IMR-90 (cell line): ENCODE data around the gene PRSS38. TPM values are rescaled to one million over a fixed set of nuclear protein-coding genes. Genes with fewer than 3 reads are reported as not detected.

Experiments used
- ATAC-seq: fragments of 200-7000 bp; cut with Tn5 transposase; 2 replicates; pipeline ENCODE4 v1.9.1; 2020; ENCODE audit warnings: low read depth, mild to moderate bottlenecking, moderate library complexity
- BruUV-seq: library from RNA; stranded (reverse); fragments of 400-500 nt; replicated peaks from 2 replicates; lab custom pipeline; 2021; lab: Mats Ljungman, UMichigan
- CTCF ChIA-PET: fragments of 300-600 bp; formaldehyde crosslinking; extraction: SDS; loops from one replicate; lab custom pipeline; 2021; ENCODE audit warnings: antibody characterized with exemption; lab: Yijun Ruan, JAX
- POLR2A ChIA-PET: fragments of 300-600 bp; sonication (Branson Sonifier 250); formaldehyde crosslinking; loops from one replicate; lab custom pipeline; 2022; ENCODE audit warnings: antibody characterized with exemption; ENCODE audit not compliant: unreplicated experiment; lab: Charles Lee
- DNase-seq: peaks from one replicate; pipeline ENCODE4 v3.0.0; 2013
- H2AFZ ChIP-seq: replicated peaks from 2 replicates; pipeline ENCODE3; 2013; ENCODE audit warnings: low read length, mild to moderate bottlenecking; ENCODE audit not compliant: poor library complexity
- H2AK5ac ChIP-seq: 2 replicates; pipeline ENCODE4 v1.6.1; 2013; ENCODE audit warnings: low read depth, low read length, inconsistent platforms
- H2AK9ac ChIP-seq: replicated peaks from 2 replicates; pipeline ENCODE3; 2013; ENCODE audit warnings: mild to moderate bottlenecking, low read depth, low read length, moderate library complexity; ENCODE audit not compliant: poor library complexity
- H2BK120ac ChIP-seq: 2 replicates; pipeline ENCODE4 v1.6.1; 2013; ENCODE audit warnings: low read depth, low read length, inconsistent platforms
- H2BK15ac ChIP-seq: 3 replicates; pipeline ENCODE4 v1.6.1; 2013; ENCODE audit warnings: low read depth, low read length, inconsistent platforms
- H2BK20ac ChIP-seq: 2 replicates; pipeline ENCODE4 v1.6.1; 2013; ENCODE audit warnings: low read depth, mild to moderate bottlenecking, inconsistent platforms, low read length, moderate library complexity
- H2BK5ac ChIP-seq: 2 replicates; pipeline ENCODE4 v1.6.1; 2013; ENCODE audit warnings: mild to moderate bottlenecking, low read depth, low read length, inconsistent platforms; ENCODE audit not compliant: poor library complexity, severe bottlenecking
- H3K14ac ChIP-seq: replicated peaks from 2 replicates; pipeline ENCODE4 v1.6.1; 2013; ENCODE audit warnings: low read depth, low read length, inconsistent platforms
- H3K18ac ChIP-seq: 2 replicates; pipeline ENCODE4 v1.6.1; 2013; ENCODE audit warnings: low read depth, low read length, control low read depth
- H3K23ac ChIP-seq: 2 replicates; pipeline ENCODE4 v1.6.1; 2013; ENCODE audit warnings: low read depth, low read length, inconsistent platforms
- H3K27ac ChIP-seq: 2 replicates; pipeline ENCODE4 v1.5.1; 2013; ENCODE audit warnings: mild to moderate bottlenecking, control low read depth, low read length; ENCODE audit not compliant: insufficient read depth
- H3K27me3 ChIP-seq: 2 replicates; pipeline ENCODE4 v1.6.1; 2013; ENCODE audit warnings: low read length; ENCODE audit not compliant: control insufficient read depth, insufficient read depth
- H3K36me3 ChIP-seq: 2 replicates; pipeline ENCODE4 v1.6.1; 2013; ENCODE audit warnings: low read length, mixed read lengths; ENCODE audit not compliant: control insufficient read depth, insufficient read depth
- H3K4ac ChIP-seq: 2 replicates; pipeline ENCODE4 v1.6.1; 2013; ENCODE audit warnings: low read depth, low read length, inconsistent platforms
- H3K4me1 ChIP-seq: 2 replicates; pipeline ENCODE4 v1.6.1; 2013; ENCODE audit warnings: low read length, mixed read lengths; ENCODE audit not compliant: control insufficient read depth, insufficient read depth
- H3K4me2 ChIP-seq: 2 replicates; pipeline ENCODE4 v1.6.1; 2013; ENCODE audit warnings: low read depth, mild to moderate bottlenecking, control low read depth, low read length, moderate library complexity
- H3K4me3 ChIP-seq: 2 replicates; pipeline ENCODE4 v1.5.1; 2013; ENCODE audit warnings: low read depth, mild to moderate bottlenecking, control low read depth, low read length, moderate library complexity; ENCODE audit not compliant: insufficient read depth
- H3K56ac ChIP-seq: 2 replicates; pipeline ENCODE4 v1.6.1; 2013; ENCODE audit warnings: low read length, inconsistent platforms; ENCODE audit not compliant: insufficient read depth; ENCODE audit errors: extremely low read depth
- H3K79me1 ChIP-seq, 2 experiments: 2 replicates each; pipeline ENCODE4 v1.6.1; 2013; ENCODE audit warnings: low read length in 2 of 2, inconsistent platforms in 1 of 2, low read depth in 1 of 2
- H3K9ac ChIP-seq: 2 replicates; pipeline ENCODE4 v1.6.1; 2013; ENCODE audit warnings: low read depth, low read length, control low read depth
- H3K9me1 ChIP-seq: 2 replicates; pipeline ENCODE4 v1.6.1; 2013; ENCODE audit warnings: low read length, inconsistent platforms; ENCODE audit not compliant: insufficient read depth
- H3K9me3 ChIP-seq: 2 replicates; pipeline ENCODE4 v1.6.1; 2013; ENCODE audit warnings: low read length; ENCODE audit not compliant: control insufficient read depth, insufficient read depth
- H4K20me1 ChIP-seq: 2 replicates; pipeline ENCODE4 v1.6.1; 2013; ENCODE audit warnings: low read length, inconsistent platforms; ENCODE audit not compliant: insufficient read depth
- H4K5ac ChIP-seq: 2 replicates; pipeline ENCODE4 v1.6.1; 2013; ENCODE audit warnings: mild to moderate bottlenecking, low read depth, low read length, control low read depth
- H4K8ac ChIP-seq, 2 experiments: 2 replicates each; pipeline ENCODE4 v1.6.1; 2013; ENCODE audit warnings: low read depth in 2 of 2, low read length in 2 of 2, control low read depth in 1 of 2, inconsistent platforms in 1 of 2
- H4K91ac ChIP-seq: 2 replicates; pipeline ENCODE4 v1.6.1; 2013; ENCODE audit warnings: low read depth, low read length, inconsistent platforms; ENCODE audit not compliant: insufficient read depth
- BHLHE40 ChIP-seq: fragments of 150-350 bp; IDR thresholded peaks from 2 replicates; pipeline ENCODE4 v1.6.1; 2016; ENCODE audit warnings: mild to moderate bottlenecking, low read depth, low read length
- MAFK ChIP-seq: IDR thresholded peaks from 2 replicates; pipeline ENCODE4 v1.6.1; 2012; ENCODE audit warnings: low read depth, low read length, improper control_type of control experiment
- NFE2L2 ChIP-seq: fragments of 150-350 bp; IDR thresholded peaks from 2 replicates; pipeline ENCODE4 v1.6.1; 2016; ENCODE audit warnings: low read depth, mild to moderate bottlenecking, low read length
- RAD21 ChIP-seq: IDR thresholded peaks from 2 replicates; pipeline ENCODE4 v1.6.1; 2012; ENCODE audit warnings: low read length, improper control_type of control experiment
- SMC3 ChIP-seq: fragments of 150-350 bp; IDR thresholded peaks from 2 replicates; pipeline ENCODE4 v1.6.1; 2016; ENCODE audit warnings: low read depth, mild to moderate bottlenecking, antibody characterized with exemption, low read length, moderate library complexity
- WGBS, 2 experiments: methylation state at CpG; one replicate each; pipeline versions ENCODE4 v1.1.5 to v1.1.7; 2013; ENCODE audit warnings: missing lambda C conversion rate in 2 of 2; ENCODE audit not compliant: insufficient read length in 1 of 2; ENCODE audit errors: extremely low coverage in 2 of 2; 5-methylcytosine and 5-hydroxymethylcytosine counted together
- dilution Hi-C: fragments of 300-500 bp; cut with HindIII; formaldehyde crosslinking; loops from one replicate; pipeline ENCODE4 v1.14.3; 2018; ENCODE audit warnings: low sequenced_read_pairs; ENCODE audit not compliant: unreplicated experiment
- in situ Hi-C: fragments of 300-500 bp; cut with MboI; formaldehyde crosslinking; loops from 3 replicates; pipeline ENCODE4 v1.14.3; 2019; ENCODE audit warnings: low sequenced_read_pairs, inconsistent platforms, mixed read lengths
- intact Hi-C: fragments of 100-400 bp; cut with micrococcal nuclease; formaldehyde crosslinking; loops from 2 replicates; pipeline ENCODE4 v1.10.0; 2022
- polyA plus RNA-seq, 3 experiments: library from polyadenylated mRNA; depleted of rRNA; stranded (reverse); fragments of >200 nt; gene quantifications; 2 replicates each; pipeline ENCODE4 v1.2.3, GENCODE V29; 2012; ENCODE audit warnings: low replicate concordance in 1 of 3
- total RNA-seq: library from RNA; depleted of rRNA; stranded (reverse); fragments of >200 nt; gene quantifications from 2 replicates; pipeline ENCODE4 v1.2.3, GENCODE V29; 2012
- TF ChIP-seq, protein P1 (sequence below): conservative IDR thresholded peaks from 2 replicates; pipeline ENCODE4 v1.5.1; 2012; ENCODE audit warnings: mild to moderate bottlenecking, low read depth, low read length, improper control_type of control experiment

PRSS38 gene
- total and polyA plus RNA-seq, 2 of the 4 experiments (the other 2 are of a cell fraction): not detected

DNA sequence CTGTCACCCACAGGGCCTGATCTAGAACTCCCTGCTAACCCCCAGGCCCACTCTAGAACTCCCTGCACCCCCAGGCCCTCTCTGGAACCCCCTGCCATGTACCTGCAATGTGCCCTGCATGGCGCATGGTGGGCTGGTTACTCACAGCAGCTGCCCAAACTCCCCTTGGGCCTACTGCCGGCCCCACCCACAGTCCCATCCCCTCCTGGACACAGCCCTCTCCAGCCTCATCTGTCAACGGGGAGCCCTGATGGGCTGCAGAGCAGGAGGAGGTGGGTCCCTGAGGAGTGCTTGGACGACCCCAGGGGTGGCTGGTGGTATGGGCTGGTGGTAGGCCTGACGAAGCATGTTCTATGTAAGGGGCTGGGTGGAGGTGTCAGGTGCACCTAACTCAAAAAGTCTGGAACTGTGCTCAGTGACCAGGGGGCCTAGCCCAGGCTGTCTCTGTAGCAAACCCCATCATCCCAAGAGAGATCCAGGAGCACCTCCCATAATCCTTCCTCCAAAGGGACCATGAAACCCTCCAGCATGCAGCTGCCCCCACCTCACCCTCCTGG is 19.0 kb upstream of the PRSS38 start:
- in situ Hi-C loops: no loop called here

More for the DNA sequence above, 19.0 kb upstream of the PRSS38 start:
- H3K18ac ChIP-seq: no peak overlapping the region
- no TSS peak for BruUV-seq
- peaks cover 11% of the 10 kb centered on the region for H3K27me3 ChIP-seq
- H2BK15ac ChIP-seq: no peak overlapping the region
- no peaks in the 10 kb centered on the region for H3K36me3 ChIP-seq
- ChIA-PET CTCF (no interaction called here), POLR2A (interaction anchor here (1.0 kb wide), 1 partner anchor 21 kb away, joined by 3 read pairs; no protein-coding TSS in a partner anchor)
- no peak overlapping the region for H2AK5ac ChIP-seq
- peaks cover 8% of the 10 kb centered on the region; the same call in 1 of the 2 replicates for H3K9me1 ChIP-seq
- no peak overlapping the region for H4K5ac ChIP-seq
- H2BK120ac ChIP-seq: no peak overlapping the region
- H3K4me1 ChIP-seq: peaks cover 17% of the 10 kb centered on the region
- H3K27ac ChIP-seq: no peak overlapping the region
- no peak for DNase-seq
- H3K56ac ChIP-seq: no peak overlapping the region
- no peak overlapping the region for H3K4me3 ChIP-seq
- H3K4ac ChIP-seq: no peak overlapping the region
- ATAC-seq: no peak
- no peaks in the 10 kb centered on the region for H4K20me1 ChIP-seq
- TF ChIP-seq, protein P1, sequence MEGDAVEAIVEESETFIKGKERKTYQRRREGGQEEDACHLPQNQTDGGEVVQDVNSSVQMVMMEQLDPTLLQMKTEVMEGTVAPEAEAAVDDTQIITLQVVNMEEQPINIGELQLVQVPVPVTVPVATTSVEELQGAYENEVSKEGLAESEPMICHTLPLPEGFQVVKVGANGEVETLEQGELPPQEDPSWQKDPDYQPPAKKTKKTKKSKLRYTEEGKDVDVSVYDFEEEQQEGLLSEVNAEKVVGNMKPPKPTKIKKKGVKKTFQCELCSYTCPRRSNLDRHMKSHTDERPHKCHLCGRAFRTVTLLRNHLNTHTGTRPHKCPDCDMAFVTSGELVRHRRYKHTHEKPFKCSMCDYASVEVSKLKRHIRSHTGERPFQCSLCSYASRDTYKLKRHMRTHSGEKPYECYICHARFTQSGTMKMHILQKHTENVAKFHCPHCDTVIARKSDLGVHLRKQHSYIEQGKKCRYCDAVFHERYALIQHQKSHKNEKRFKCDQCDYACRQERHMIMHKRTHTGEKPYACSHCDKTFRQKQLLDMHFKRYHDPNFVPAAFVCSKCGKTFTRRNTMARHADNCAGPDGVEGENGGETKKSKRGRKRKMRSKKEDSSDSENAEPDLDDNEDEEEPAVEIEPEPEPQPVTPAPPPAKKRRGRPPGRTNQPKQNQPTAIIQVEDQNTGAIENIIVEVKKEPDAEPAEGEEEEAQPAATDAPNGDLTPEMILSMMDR: no peak
- no peak for TF ChIP-seq MAFK
- no peak for TF ChIP-seq SMC3
- TF ChIP-seq BHLHE40: no peak
- no peak for TF ChIP-seq NFE2L2
- no peak for TF ChIP-seq RAD21
- no peaks in the 10 kb centered on the region for H3K79me1 ChIP-seq
- H3K9me3 ChIP-seq: no peaks in the 10 kb centered on the region
- H2AFZ ChIP-seq: no peak overlapping the region
- no peak overlapping the region for H4K91ac ChIP-seq
- H3K9ac ChIP-seq: no peak overlapping the region
- dilution Hi-C loops: no loop called here
- H3K23ac ChIP-seq: no peak overlapping the region
- no peak overlapping the region for H3K14ac ChIP-seq
- no peak overlapping the region for H2BK20ac ChIP-seq
- no peak overlapping the region for H2BK5ac ChIP-seq
- no peak overlapping the region for H3K4me2 ChIP-seq
- no CpG with 5 or more reads among the region's 5 CpGs for WGBS, 2 experiments
- H4K8ac ChIP-seq: no peak overlapping the region
- H2AK9ac ChIP-seq: no peak overlapping the region
- intact Hi-C loops: no loop called here
